K562 (cell line): ENCODE data around the gene TRIOBP. TPM values are rescaled to one million over a fixed set of nuclear protein-coding genes. Genes with fewer than 3 reads are reported as not detected.

ENCODE experiments used
- ATAC-seq: fragments of 200-7000 bp; cut with Tn5 transposase; 3 replicates; pipeline ENCODE4 v1.9.1; 2020; ENCODE audit warnings: moderate library complexity
- BruUV-seq: library from RNA; stranded (reverse); fragments of 400-500 nt; replicated peaks from 2 replicates; lab custom pipeline; 2021; lab: Mats Ljungman, UMichigan
- CTCF ChIA-PET: fragments of 300-600 bp; formaldehyde crosslinking; extraction: SDS; loops from one replicate; lab custom pipeline; 2021; ENCODE audit warnings: low intra/inter-chr PET ratio; lab: Yijun Ruan, JAX
- POLR2A ChIA-PET: fragments of 300-600, 350-650 bp; sonication (Branson Sonifier 250); formaldehyde crosslinking; extraction: SDS; loops from one replicate; lab custom pipeline; 2021; ENCODE audit warnings: antibody characterized with exemption, inconsistent platforms; lab: Yijun Ruan, JAX
- DNase-seq, 4 experiments: peaks; one replicate each; pipeline versions ENCODE4 v3.0.0 to v3.0.0-alpha.2; 2011 to 2018; ENCODE audit warnings: low spot score in 3 of 4, mixed read lengths in 3 of 4; ENCODE audit errors: extremely low read depth in 1 of 4
- FAIRE-seq: peaks from 2 replicates; lab custom pipeline; 2011; peaks lifted over from hg19 to GRCh38; lab: Jason Lieb, UNC
- H2AFZ ChIP-seq: 2 replicates; pipeline ENCODE4 v1.6.0; 2011; ENCODE audit warnings: low read depth, low read length, control low read depth, inconsistent platforms
- H3K27ac ChIP-seq: fragments of 200-600 bp; 3 replicates; pipeline ENCODE4 v1.8.0; 2011; ENCODE audit warnings: low read depth, mild to moderate bottlenecking, control low read depth, inconsistent platforms, low read length, moderate library complexity, mixed read lengths; ENCODE audit errors: extremely low read depth
- H3K27me3 ChIP-seq, 2 experiments: fragments of 300-600 bp in 1 of 2; 2 replicates in 1 of 2; 3 replicates in 1 of 2; pipeline versions ENCODE4 v1.6.0 to v1.8.0; 2011; ENCODE audit warnings: inconsistent platforms in 2 of 2, low read length in 2 of 2, mild to moderate bottlenecking in 1 of 2, mixed read lengths in 1 of 2, moderate library complexity in 1 of 2; ENCODE audit not compliant: control insufficient read depth in 2 of 2, insufficient read depth in 2 of 2
- H3K36me3 ChIP-seq: fragments of 300-600 bp; 3 replicates; pipeline ENCODE4 v1.8.0; 2011; ENCODE audit warnings: mild to moderate bottlenecking, low read length, inconsistent platforms; ENCODE audit not compliant: control insufficient read depth, insufficient read depth
- H3K4me1 ChIP-seq, 2 experiments: fragments of 200-600 bp in 1 of 2; replicated peaks in 1 of 2; 2 replicates in 1 of 2; 3 replicates in 1 of 2; pipeline versions ENCODE4 v1.5.1 to v1.8.0; 2011; ENCODE audit warnings: inconsistent platforms in 2 of 2, low read length in 2 of 2, mild to moderate bottlenecking in 1 of 2, mixed read lengths in 1 of 2, moderate library complexity in 1 of 2; ENCODE audit not compliant: control insufficient read depth in 2 of 2, insufficient read depth in 2 of 2
- H3K4me2 ChIP-seq: 2 replicates; pipeline ENCODE4 v1.6.1; 2011; ENCODE audit warnings: low read length, control low read depth, inconsistent platforms, mixed read lengths; ENCODE audit not compliant: insufficient read depth
- H3K4me3 ChIP-seq: fragments of 200-600 bp; sonication (generic), shearing (Covaris generic); 2 replicates; pipeline ENCODE4 v1.5.1; 2016; ENCODE audit warnings: control low read depth, inconsistent platforms
- H3K79me2 ChIP-seq: fragments of 200-600 bp; 3 replicates; pipeline ENCODE4 v1.8.0; 2011; ENCODE audit warnings: low read length, inconsistent platforms; ENCODE audit not compliant: control insufficient read depth, insufficient read depth
- H3K9ac ChIP-seq, 2 experiments: 2 replicates each; pipeline versions ENCODE4 v1.6.0 to v1.6.1; 2011; ENCODE audit warnings: low read depth in 2 of 2, low read length in 2 of 2, control low read depth in 1 of 2, inconsistent platforms in 1 of 2, mild to moderate bottlenecking in 1 of 2, mixed read lengths in 1 of 2; ENCODE audit not compliant: insufficient read depth in 1 of 2
- H3K9me1 ChIP-seq: one replicate; pipeline ENCODE4 v1.6.0; 2011; ENCODE audit warnings: inconsistent platforms, mild to moderate bottlenecking, low read length, moderate library complexity; ENCODE audit not compliant: control insufficient read depth, insufficient read depth
- H3K9me3 ChIP-seq: replicated peaks from 2 replicates; pipeline ENCODE4 v1.5.1; 2011; ENCODE audit warnings: low read depth, low read length, inconsistent platforms; ENCODE audit not compliant: control insufficient read depth, insufficient read depth
- H4K20me1 ChIP-seq: replicated peaks from 2 replicates; pipeline ENCODE4 v1.6.1; 2011; ENCODE audit warnings: low read length, inconsistent platforms, mixed read lengths; ENCODE audit not compliant: control insufficient read depth, insufficient read depth
- ATF3 ChIP-seq, 2 experiments: fragments of 450-650 bp in 1 of 2; sonication (generic) in 1 of 2; formaldehyde crosslinking in 1 of 2; IDR thresholded peaks in 1 of 2; conservative IDR thresholded peaks in 1 of 2; 2 replicates each; pipeline versions ENCODE4 v1.6.1 to v1.8.1; 2016 to 2023; ENCODE audit warnings: mild to moderate bottlenecking in 2 of 2, moderate library complexity in 2 of 2, inconsistent platforms in 1 of 2, missing genetic modification reagents in 1 of 2
- ATF4 ChIP-seq: fragments of 450-650 bp; formaldehyde crosslinking; IDR thresholded peaks from 2 replicates; pipeline ENCODE4 v1.4.0; 2022; ENCODE audit warnings: mild to moderate bottlenecking, moderate library complexity
- CGGBP1 ChIP-seq: fragments of 250-450 bp; sonication (Bioruptor Pico); IDR thresholded peaks from 2 replicates; pipeline ENCODE4 v1.9.0; 2021; ENCODE audit warnings: mild to moderate bottlenecking
- CREBBP ChIP-seq: IDR thresholded peaks from one replicate; pipeline ENCODE4 v1.6.1; 2012; ENCODE audit warnings: low read depth, mild to moderate bottlenecking, control low read depth, inconsistent platforms, low read length
- DPF2 ChIP-seq: fragments of 450-650 bp; IDR thresholded peaks from 2 replicates; pipeline ENCODE4 v1.6.1; 2016
- GTF2F1 ChIP-seq: IDR thresholded peaks from 2 replicates; pipeline ENCODE4 v1.6.1; 2011; ENCODE audit warnings: low read depth, low read length, improper control_type of control experiment
- MBD2 ChIP-seq: sonication (generic); IDR thresholded peaks from 2 replicates; pipeline ENCODE4 v1.6.1; 2016; ENCODE audit warnings: low read depth, borderline replicate concordance
- POU5F1 ChIP-seq: fragments of 150-350 bp; IDR thresholded peaks from 2 replicates; pipeline ENCODE4 v1.6.1; 2014; ENCODE audit warnings: borderline replicate concordance, low read length, low read depth, mild to moderate bottlenecking; ENCODE audit not compliant: partially characterized antibody
- SMARCB1 ChIP-seq: IDR thresholded peaks from 2 replicates; pipeline ENCODE4 v1.6.1; 2011; ENCODE audit warnings: improper control_type of control experiment, low read depth; ENCODE audit not compliant: insufficient read length
- SRSF9 ChIP-seq: fragments of 200-400 bp; formaldehyde crosslinking; IDR thresholded peaks from 2 replicates; pipeline ENCODE4 v1.6.1; 2017; ENCODE audit warnings: low read depth, low read length, borderline replicate concordance
- USF1 ChIP-seq: sonication (generic); formaldehyde crosslinking; IDR thresholded peaks from 2 replicates; pipeline ENCODE4 v1.9.0; 2022; ENCODE audit warnings: mild to moderate bottlenecking, missing genetic modification reagents
- ZKSCAN3 ChIP-seq: fragments of 250-450 bp; sonication (Bioruptor Pico); IDR thresholded peaks from 2 replicates; pipeline ENCODE4 v1.4.0; 2020
- ZKSCAN8 ChIP-seq: fragments of 200-800 bp; sonication (Bioruptor generic); IDR thresholded peaks from 2 replicates; pipeline ENCODE4 v1.6.1; 2016; ENCODE audit warnings: missing genetic modification characterization, missing compliant biosample characterization
- ZNF121 ChIP-seq: sonication (generic); formaldehyde crosslinking; conservative IDR thresholded peaks from 2 replicates; pipeline ENCODE4 v1.8.0; 2022; ENCODE audit warnings: missing genetic modification reagents
- ZSCAN29 ChIP-seq: fragments of 450-650 bp; IDR thresholded peaks from 2 replicates; pipeline ENCODE4 v1.6.1; 2017
- WGBS: fragments of 100-300 bp; shearing (Covaris generic); methylation state at CpG from one replicate; pipeline ENCODE4 v1.1.6; 2016; ENCODE audit warnings: low coverage, mixed read lengths; ENCODE audit not compliant: insufficient coverage; ENCODE audit errors: missing lambda C conversion rate; 5-methylcytosine and 5-hydroxymethylcytosine counted together
- in situ Hi-C: fragments of 300-500 bp; cut with MboI; formaldehyde crosslinking; loops from 4 replicates; pipeline ENCODE4 v1.15.0; 2018; ENCODE audit warnings: inconsistent platforms, mixed read lengths
- intact Hi-C: fragments of 100-400 bp; cut with micrococcal nuclease; formaldehyde crosslinking; loops from 2 replicates; pipeline ENCODE4 v1.14.2; 2022
- polyA plus RNA-seq, 8 experiments: library from polyadenylated mRNA; depleted of rRNA in 4 of 8; stranded (reverse) in 5 of 8; unstranded in 3 of 8; fragments of >200 nt; fragmentation: Nextera tagmentation in 2 of 8; fragmentation: Illumina TruSeq in 1 of 8; extraction: Ambion mirVana in 2 of 8; extraction: Trizol in 1 of 8; gene quantifications; 2 replicates each; pipeline versions ENCODE4 v1.2.1 to v1.2.3, GENCODE V29; 2011 to 2014; ENCODE audit warnings: inconsistent platforms in 1 of 8, missing spikeins in 1 of 8
- total RNA-seq, 7 experiments: library from RNA; depleted of rRNA in 6 of 7; stranded (reverse); fragments of >200 nt in 6 of 7; fragmentation: Illumina TruSeq in 2 of 7; extraction: Trizol in 2 of 7; gene quantifications; 2 replicates each; pipeline versions ENCODE4 v1.2.1 to v1.2.3, GENCODE V29; 2011 to 2021; ENCODE audit warnings: low replicate concordance in 1 of 7

TRIOBP gene
- total and polyA plus RNA-seq, 9 of the 15 experiments (the other 6 are each of a cell fraction or from before 2014, with no cell fraction given), result 0.24 to 13.8 (median 5.5) TPM

GRCh38 chr22:37714634-37715033, 17.8 kb downstream of the TRIOBP start:
- H3K27ac ChIP-seq, result no peak overlapping the region
- BruUV-seq, result no TSS peak

GRCh38 chr22:37715760-37716159, 18.9 kb downstream of the TRIOBP start:
- H3K9ac ChIP-seq, result peak overlapping the region in 1 of 2 experiments; percentile 45; a peak in 1 of 4 replicates
- in situ Hi-C loops, result no loop called here
- FAIRE-seq, result no peak
- TF ChIP-seq POU5F1, result no peak
- TF ChIP-seq CREBBP, result no peak
- no peak for TF ChIP-seq ZSCAN29
- no peak for TF ChIP-seq MBD2
- no peak for TF ChIP-seq GTF2F1
- no peak for TF ChIP-seq SMARCB1
- TF ChIP-seq USF1 (CRISPR knock-in tag), result no peak
- TF ChIP-seq ATF4 (CRISPR knock-in tag), result no peak
- TF ChIP-seq CGGBP1 (CRISPR knock-in tag), result no peak
- no peak for TF ChIP-seq ZKSCAN8 (CRISPR knock-in tag)
- TF ChIP-seq SRSF9, result no peak
- TF ChIP-seq ZKSCAN3 (CRISPR knock-in tag), result no peak
- no peak for TF ChIP-seq ATF3 (IDR thresholded peaks at IDR 0.05)
- TF ChIP-seq ATF3 (CRISPR knock-in tag; conservative IDR thresholded peaks at IDR 0.05), result no peak

More at GRCh38 chr22:37714634-37715033, 17.8 kb downstream of the TRIOBP start:
- in situ Hi-C loops, result no loop called here
- no peak for FAIRE-seq
- peak; percentile 72 for TF ChIP-seq ZNF121 (CRISPR knock-in tag)
- TF ChIP-seq DPF2, result no peak
- WGBS, result 50% methylated on average over 1 of the region's 2 CpGs
- Histone ChIP-seq H3K4me1 (peaks cover 0 to 11% of the 10 kb centered on the region in 2 experiments; a peak in 2 of 5 replicates), H3K27me3 (no peaks in the 10 kb centered on the region), H3K79me2 (no peaks in the 10 kb centered on the region), H3K4me3 (no peak overlapping the region), H3K36me3 (no peaks in the 10 kb centered on the region), H4K20me1 (no peaks in the 10 kb centered on the region), H3K9me3 (no peaks in the 10 kb centered on the region), H3K9ac (no peak overlapping the region), H3K9me1 (no peaks in the 10 kb centered on the region), H2AFZ (no peak overlapping the region), H3K4me2 (no peak overlapping the region)
- CTCF ChIA-PET, result no interaction called here
- DNase-seq, result no peak
- no peak for ATAC-seq
- POLR2A ChIA-PET, result interaction anchor here (0.6 to 0.7 kb wide), 2 partner anchors 101 to 449 kb away, joined by 3 read pairs; no protein-coding TSS in a partner anchor
- intact Hi-C loops, result no loop called here

More at GRCh38 chr22:37715760-37716159, 18.9 kb downstream of the TRIOBP start:
- Histone ChIP-seq H3K36me3 (no peaks in the 10 kb centered on the region), H3K27ac (no peak overlapping the region), H3K79me2 (no peaks in the 10 kb centered on the region), H4K20me1 (no peaks in the 10 kb centered on the region), H3K27me3 (no peaks in the 10 kb centered on the region), H3K4me3 (no peak overlapping the region), H3K9me3 (no peaks in the 10 kb centered on the region), H3K4me2 (no peak overlapping the region), H3K4me1 (peaks cover 0 to 4% of the 10 kb centered on the region in 2 experiments; a peak in 2 of 5 replicates), H3K9me1 (no peaks in the 10 kb centered on the region), H2AFZ (no peak overlapping the region)
- ChIA-PET POLR2A (interaction anchor here (0.6 kb wide), 2 partner anchors 14 to 683 kb away, joined by 3 read pairs; no protein-coding TSS in a partner anchor), CTCF (no interaction called here)
- intact Hi-C loops, result no loop called here
- no TSS peak for BruUV-seq
- 20% methylated on average over 2 of the region's 7 CpGs for WGBS
- ATAC-seq, result no peak
- DNase-seq, result peak in 1 of 4 experiments; percentile 26
